Keratinocyte (primary cell): ENCODE measurements around the gene ELAVL1. TPM values are rescaled to one million over a fixed set of nuclear protein-coding genes. Genes with fewer than 3 reads are reported as not detected.

ENCODE experiments used
- DNase-seq: peaks from one replicate; pipeline ENCODE4 v3.0.0-alpha.2; 2011; ENCODE audit warnings: low read depth, missing footprints, low spot score
- FAIRE-seq: peaks from 2 replicates; lab custom pipeline; 2011; peaks lifted over from hg19 to GRCh38; lab: Jason Lieb, UNC
- H2AFZ ChIP-seq: 2 replicates; pipeline ENCODE4 v1.6.0; 2012; ENCODE audit warnings: low read length, control low read depth, inconsistent platforms; ENCODE audit not compliant: control insufficient read depth
- H3K27ac ChIP-seq: 2 replicates; pipeline ENCODE4 v1.5.1; 2011; ENCODE audit warnings: low read length; ENCODE audit not compliant: control insufficient read depth, insufficient read depth
- H3K27me3 ChIP-seq: 3 replicates; pipeline ENCODE4 v1.6.0; 2011; ENCODE audit warnings: low read length; ENCODE audit not compliant: control insufficient read depth, insufficient read depth; ENCODE audit errors: extremely low read depth
- H3K36me3 ChIP-seq, 2 experiments: 2 replicates in 1 of 2; 3 replicates in 1 of 2; pipeline ENCODE4 v1.5.1; 2011; ENCODE audit warnings: low read length in 2 of 2, mild to moderate bottlenecking in 1 of 2; ENCODE audit not compliant: control insufficient read depth in 2 of 2, insufficient read depth in 2 of 2; ENCODE audit errors: extremely low read depth in 1 of 2
- H3K4me1 ChIP-seq: 3 replicates; pipeline ENCODE4 v1.5.1; 2011; ENCODE audit warnings: low read length; ENCODE audit not compliant: control insufficient read depth, insufficient read depth; ENCODE audit errors: extremely low read depth
- H3K4me2 ChIP-seq: 3 replicates; pipeline ENCODE4 v1.6.0; 2011; ENCODE audit warnings: low read depth, low read length; ENCODE audit not compliant: control insufficient read depth, insufficient read depth; ENCODE audit errors: extremely low read depth
- H3K4me3 ChIP-seq, 3 experiments: fragments of 200-600 bp in 1 of 3; sonication (generic) in 1 of 3; 2 replicates in 2 of 3; 3 replicates in 1 of 3; pipeline ENCODE4 v1.5.1; 2011 to 2016; ENCODE audit warnings: low read length in 3 of 3, mild to moderate bottlenecking in 3 of 3, control low read depth in 2 of 3, inconsistent platforms in 1 of 3, low read depth in 1 of 3, mixed read lengths in 1 of 3, mixed run types in 1 of 3, moderate library complexity in 1 of 3; ENCODE audit not compliant: control insufficient read depth in 2 of 3, insufficient read depth in 2 of 3; ENCODE audit errors: extremely low read depth in 1 of 3
- H3K79me2 ChIP-seq: 2 replicates; pipeline ENCODE4 v1.6.0; 2012; ENCODE audit warnings: low read length; ENCODE audit not compliant: control insufficient read depth, insufficient read depth
- H3K9ac ChIP-seq: 3 replicates; pipeline ENCODE4 v1.6.0; 2011; ENCODE audit warnings: low read length; ENCODE audit not compliant: control insufficient read depth, insufficient read depth; ENCODE audit errors: extremely low read depth
- H3K9me1 ChIP-seq: 3 replicates; pipeline ENCODE4 v1.6.0; 2011; ENCODE audit warnings: low read length; ENCODE audit not compliant: control insufficient read depth, insufficient read depth; ENCODE audit errors: extremely low read depth
- H3K9me3 ChIP-seq: 2 replicates; pipeline ENCODE4 v1.5.1; 2012; ENCODE audit warnings: low read depth, low read length; ENCODE audit not compliant: control insufficient read depth
- H4K20me1 ChIP-seq: 3 replicates; pipeline ENCODE4 v1.6.0; 2011; ENCODE audit warnings: low read length; ENCODE audit not compliant: control insufficient read depth, insufficient read depth; ENCODE audit errors: extremely low read depth
- CTCF ChIP-seq, 3 experiments: IDR thresholded peaks in 1 of 3; conservative IDR thresholded peaks in 1 of 3; optimal IDR thresholded peaks in 1 of 3; 2 replicates in 2 of 3; 3 replicates in 1 of 3; pipeline versions ENCODE3 to v1.5.1; 2011; ENCODE audit warnings: low read length in 3 of 3, mild to moderate bottlenecking in 3 of 3, moderate library complexity in 2 of 3, control low read depth in 1 of 3, inconsistent platforms in 1 of 3; ENCODE audit not compliant: insufficient read depth in 2 of 3; ENCODE audit errors: extremely low read depth in 1 of 3
- EZH2 ChIP-seq: IDR thresholded peaks from one replicate; pipeline ENCODE4 v1.6.1; 2012; ENCODE audit warnings: inconsistent platforms, mild to moderate bottlenecking, low read length, moderate library complexity
- dilution Hi-C: fragments of 300-500 bp; cut with MboI; formaldehyde crosslinking; loops from one replicate; pipeline ENCODE4 v1.7.0; 2020; ENCODE audit warnings: low sequenced_read_pairs; ENCODE audit not compliant: extremely low pct_ligation_motif_present
- polyA plus RNA-seq, 5 experiments: library from polyadenylated mRNA; depleted of rRNA in 3 of 5; stranded (reverse) in 3 of 5; stranded (forward) in 1 of 5; unstranded in 1 of 5; fragments of >200 nt; gene quantifications; 1 replicate in 1 of 5; 2 replicates in 3 of 5; 3 replicates in 1 of 5; pipeline versions ENCODE4 v1.2.1 to v1.2.3, GENCODE V29; 2011 to 2012; ENCODE audit warnings: missing spikeins in 2 of 5, low read depth in 1 of 5, low replicate concordance in 1 of 5

Gene ELAVL1
- polyA plus RNA-seq, 1 donor (not counting 4 experiments of a cell fraction or from before 2014, with no cell fraction given): 46.9 TPM

GRCh38 chr19:7992575-7992974 is 12.9 kb downstream of the ELAVL1 start:
- TF ChIP-seq EZH2 (no peak), CTCF (optimal IDR thresholded peaks at IDR 0.05 in 1 of 3, IDR thresholded peaks at IDR 0.05 in 1 of 3, conservative IDR thresholded peaks at IDR 0.05 in 1 of 3; ENCODE audit: extremely low read depth in 1 of 3, insufficient read depth in 2 of 3, low read length in 3 of 3) (no peak)
- dilution Hi-C loops: no loop called here
- H3K27ac ChIP-seq: peak overlapping the region; percentile 0
- peaks cover 74% of the 10 kb centered on the region for H3K79me2 ChIP-seq
- peaks cover 30% of the 10 kb centered on the region for H3K4me1 ChIP-seq
- FAIRE-seq (no peak), DNase-seq (no peak)
- H4K20me1 ChIP-seq: peaks cover 28% of the 10 kb centered on the region
- no peak overlapping the region for H3K9ac ChIP-seq
- H3K9me3 ChIP-seq: no peaks in the 10 kb centered on the region
- H3K4me2 ChIP-seq: no peak overlapping the region
- peaks cover 15 to 32% of the 10 kb centered on the region in 2 experiments for H3K36me3 ChIP-seq
- no peaks in the 10 kb centered on the region for H3K27me3 ChIP-seq
- H2AFZ ChIP-seq: no peak overlapping the region
- H3K4me3 ChIP-seq: no peak overlapping the region
- peaks cover 9% of the 10 kb centered on the region for H3K9me1 ChIP-seq

DNA sequence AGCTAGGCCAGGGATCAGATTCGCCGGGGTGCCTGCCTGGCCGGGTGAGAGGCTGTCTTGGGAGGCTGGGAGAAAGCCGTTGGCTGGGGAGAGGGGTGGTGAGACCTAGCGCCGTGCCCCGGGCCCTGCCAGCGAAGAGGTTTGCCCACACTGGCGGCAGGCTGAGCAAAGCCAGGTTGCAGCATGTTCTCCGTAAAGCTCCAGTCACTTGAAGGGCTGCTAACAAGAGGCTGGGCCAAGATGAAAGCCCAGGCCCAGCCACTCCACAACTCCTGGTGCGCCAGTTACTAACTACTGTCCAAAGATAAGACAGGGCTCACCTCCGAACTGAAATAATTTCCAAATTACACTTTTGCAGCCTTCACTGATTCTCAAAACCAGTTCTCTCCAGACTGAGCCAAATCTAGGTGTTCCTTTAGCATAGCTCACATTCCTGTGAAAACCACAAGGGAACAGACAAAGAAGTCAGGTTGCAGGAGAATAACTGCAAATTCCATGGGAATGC is 16.3 kb downstream of the ELAVL1 start:
- Histone ChIP-seq H2AFZ (no peak overlapping the region), H3K27ac (peak overlapping the region; percentile 71), H3K4me1 (peaks cover 51% of the 10 kb centered on the region), H3K9me1 (peaks cover 11% of the 10 kb centered on the region), H3K27me3 (no peaks in the 10 kb centered on the region), H3K4me3 (peak overlapping the region in 2 of 3 experiments; percentile 40 to 45), H3K4me2 (peak overlapping the region; percentile 81), H3K9ac (peak overlapping the region; percentile 61), H4K20me1 (peaks cover 33% of the 10 kb centered on the region), H3K79me2 (peaks cover 67% of the 10 kb centered on the region), H3K9me3 (no peaks in the 10 kb centered on the region), H3K36me3 (peaks cover 19 to 45% of the 10 kb centered on the region in 2 experiments)
- DNase-seq (no peak), FAIRE-seq (peak; percentile 98)
- no peak for TF ChIP-seq CTCF (optimal IDR thresholded peaks at IDR 0.05 in 1 of 3, IDR thresholded peaks at IDR 0.05 in 1 of 3, conservative IDR thresholded peaks at IDR 0.05 in 1 of 3; ENCODE audit: extremely low read depth in 1 of 3, insufficient read depth in 2 of 3, low read length in 3 of 3)
- TF ChIP-seq EZH2: no peak
- dilution Hi-C loops: no loop called here
